Lower lobe of right lung (tissue), 2 donors: ENCODE measurements around the gene BCL2L2. TPM values are rescaled to one million over a fixed set of nuclear protein-coding genes. Genes with fewer than 3 reads are reported as not detected.

Experiments used
- ATAC-seq, 2 donors: fragments of 200-7000 bp; cut with Tn5 transposase; one replicate each; pipeline ENCODE4 v1.9.1; 2020 to 2022; ENCODE audit warnings: mild to moderate bottlenecking in 2 of 2, moderate library complexity in 2 of 2
- DNase-seq: peaks from one replicate; pipeline ENCODE4 v3.0.0-alpha.2; 2020
- H3K27ac ChIP-seq: fragments of 200-600 bp; one replicate; pipeline ENCODE4 v1.8.0; 2022
- H3K27me3 ChIP-seq: fragments of 200-600 bp; one replicate; pipeline ENCODE4 v1.8.0; 2022; ENCODE audit warnings: low read depth
- H3K36me3 ChIP-seq: fragments of 200-600 bp; one replicate; pipeline ENCODE4 v1.8.0; 2022; ENCODE audit warnings: mild to moderate bottlenecking
- H3K4me1 ChIP-seq: fragments of 200-600 bp; one replicate; pipeline ENCODE4 v1.8.0; 2022
- H3K4me3 ChIP-seq: fragments of 200-600 bp; one replicate; pipeline ENCODE4 v1.8.0; 2022; ENCODE audit warnings: mild to moderate bottlenecking
- H3K9me3 ChIP-seq: fragments of 200-600 bp; one replicate; pipeline ENCODE4 v1.8.0; 2022
- intact Hi-C: fragments of 100-400 bp; cut with DNase I; formaldehyde crosslinking; loops from one replicate; pipeline ENCODE4 v1.11.0; 2022
- total RNA-seq: library from RNA; stranded (reverse); fragmentation: NEBNext Ultra II Directional; extraction: Animal tissue kit (Norgen Biotek cat#: 25700); gene quantifications from one replicate; pipeline ENCODE4 v1.2.1, GENCODE V29; 2021
- TF ChIP-seq, protein P1 (sequence below): fragments of 200-600 bp; IDR thresholded peaks from one replicate; pipeline ENCODE4 v1.8.0; 2022; ENCODE audit warnings: antibody characterized with exemption, mild to moderate bottlenecking
- donor health status: DM: no; HTN: yes; CAD: no; lungs with severe emphysema.

BCL2L2 gene
- total RNA-seq, 1 donor from 2014 or later: 43.9 TPM

DNA sequence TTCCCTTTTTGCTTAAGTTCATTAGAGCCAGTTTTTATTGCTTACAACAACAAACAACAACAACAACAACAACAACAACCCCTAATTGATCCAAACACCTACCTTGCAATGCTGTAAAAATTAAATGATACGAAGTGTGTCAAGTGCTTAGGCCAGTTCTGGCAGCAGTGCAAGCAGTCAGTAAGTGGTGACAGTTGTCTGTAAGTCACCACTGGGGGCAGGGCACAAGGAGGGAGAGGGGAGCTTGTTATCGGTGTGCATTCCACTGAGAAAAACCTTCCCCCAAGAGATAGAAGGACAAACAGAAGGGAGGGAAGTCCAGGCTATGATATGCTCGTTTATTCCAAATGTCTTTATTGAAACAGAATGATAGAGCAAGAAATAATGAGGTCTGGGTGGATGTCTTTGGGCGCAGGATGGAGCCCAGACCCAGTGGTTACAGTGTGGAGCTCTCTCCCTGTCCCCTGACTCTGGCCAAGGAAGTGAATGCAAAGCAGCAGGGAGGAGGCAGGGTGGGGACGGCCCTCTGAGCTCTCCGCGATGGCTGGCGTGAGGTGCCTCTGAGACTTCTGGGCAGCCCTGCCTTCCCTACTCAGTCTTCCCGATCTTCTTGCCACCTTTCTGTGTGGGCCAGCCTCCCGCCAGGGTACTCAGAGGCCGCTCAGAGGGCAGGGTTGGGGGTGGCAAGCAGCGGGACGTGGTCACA is 39.5 kb downstream of the BCL2L2 start:
- intact Hi-C loops: no loop called here
- DNase-seq (no peak), ATAC-seq (no peak)
- Histone ChIP-seq H3K9me3 (no peaks in the 10 kb centered on the region), H3K4me3 (no peak overlapping the region), H3K27me3 (peaks cover 7% of the 10 kb centered on the region), H3K27ac (no peak overlapping the region), H3K36me3 (no peaks in the 10 kb centered on the region), H3K4me1 (no peaks in the 10 kb centered on the region)
- TF ChIP-seq, protein P1, sequence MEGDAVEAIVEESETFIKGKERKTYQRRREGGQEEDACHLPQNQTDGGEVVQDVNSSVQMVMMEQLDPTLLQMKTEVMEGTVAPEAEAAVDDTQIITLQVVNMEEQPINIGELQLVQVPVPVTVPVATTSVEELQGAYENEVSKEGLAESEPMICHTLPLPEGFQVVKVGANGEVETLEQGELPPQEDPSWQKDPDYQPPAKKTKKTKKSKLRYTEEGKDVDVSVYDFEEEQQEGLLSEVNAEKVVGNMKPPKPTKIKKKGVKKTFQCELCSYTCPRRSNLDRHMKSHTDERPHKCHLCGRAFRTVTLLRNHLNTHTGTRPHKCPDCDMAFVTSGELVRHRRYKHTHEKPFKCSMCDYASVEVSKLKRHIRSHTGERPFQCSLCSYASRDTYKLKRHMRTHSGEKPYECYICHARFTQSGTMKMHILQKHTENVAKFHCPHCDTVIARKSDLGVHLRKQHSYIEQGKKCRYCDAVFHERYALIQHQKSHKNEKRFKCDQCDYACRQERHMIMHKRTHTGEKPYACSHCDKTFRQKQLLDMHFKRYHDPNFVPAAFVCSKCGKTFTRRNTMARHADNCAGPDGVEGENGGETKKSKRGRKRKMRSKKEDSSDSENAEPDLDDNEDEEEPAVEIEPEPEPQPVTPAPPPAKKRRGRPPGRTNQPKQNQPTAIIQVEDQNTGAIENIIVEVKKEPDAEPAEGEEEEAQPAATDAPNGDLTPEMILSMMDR: no peak

DNA sequence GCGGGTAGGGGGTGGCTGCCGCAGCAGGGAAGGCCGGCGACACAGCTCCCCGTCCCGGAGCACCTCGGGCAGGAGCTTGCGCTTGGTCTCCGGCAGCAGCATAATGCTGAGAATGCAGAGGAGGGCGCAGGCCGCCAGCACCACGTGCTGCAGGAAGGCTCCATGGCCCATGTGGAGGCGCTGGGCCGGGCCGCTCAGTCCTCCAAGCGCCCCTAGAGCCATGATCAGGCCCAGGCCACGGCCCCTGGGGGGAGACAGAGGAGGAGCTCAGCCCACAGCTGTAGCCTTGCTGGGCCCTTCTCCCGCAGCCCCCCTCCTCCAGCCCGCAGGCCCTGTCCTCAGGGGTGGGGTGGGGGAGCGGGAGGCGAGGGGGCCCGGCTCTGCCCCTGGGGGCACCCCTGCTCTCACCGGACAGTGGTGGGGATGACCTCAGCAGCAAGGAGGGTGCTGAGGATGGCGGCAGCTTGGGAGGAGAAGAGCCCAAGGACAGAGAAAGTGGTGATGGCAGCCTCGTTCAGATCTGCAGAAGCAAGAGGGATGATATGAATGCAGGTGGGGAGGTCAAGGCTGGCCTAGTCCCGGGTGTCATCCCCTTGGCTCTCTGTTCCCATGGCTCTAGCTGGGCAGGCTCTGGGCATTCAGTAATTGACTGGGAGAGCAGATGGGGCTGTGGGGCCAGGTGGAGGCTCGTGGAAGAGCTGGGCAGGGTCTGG is 40.2 kb downstream of the BCL2L2 start:
- ATAC-seq (peak in 1 of 2 donors; percentile 31), DNase-seq (no peak)
- H3K4me3 ChIP-seq: no peak overlapping the region
- intact Hi-C loops: no loop called here
- peaks cover 3% of the 10 kb centered on the region for H3K4me1 ChIP-seq
- H3K9me3 ChIP-seq: no peaks in the 10 kb centered on the region
- no peak overlapping the region for H3K27ac ChIP-seq
- no peaks in the 10 kb centered on the region for H3K36me3 ChIP-seq
- H3K27me3 ChIP-seq: peaks cover 14% of the 10 kb centered on the region
- TF ChIP-seq, protein P1: no peak

DNA sequence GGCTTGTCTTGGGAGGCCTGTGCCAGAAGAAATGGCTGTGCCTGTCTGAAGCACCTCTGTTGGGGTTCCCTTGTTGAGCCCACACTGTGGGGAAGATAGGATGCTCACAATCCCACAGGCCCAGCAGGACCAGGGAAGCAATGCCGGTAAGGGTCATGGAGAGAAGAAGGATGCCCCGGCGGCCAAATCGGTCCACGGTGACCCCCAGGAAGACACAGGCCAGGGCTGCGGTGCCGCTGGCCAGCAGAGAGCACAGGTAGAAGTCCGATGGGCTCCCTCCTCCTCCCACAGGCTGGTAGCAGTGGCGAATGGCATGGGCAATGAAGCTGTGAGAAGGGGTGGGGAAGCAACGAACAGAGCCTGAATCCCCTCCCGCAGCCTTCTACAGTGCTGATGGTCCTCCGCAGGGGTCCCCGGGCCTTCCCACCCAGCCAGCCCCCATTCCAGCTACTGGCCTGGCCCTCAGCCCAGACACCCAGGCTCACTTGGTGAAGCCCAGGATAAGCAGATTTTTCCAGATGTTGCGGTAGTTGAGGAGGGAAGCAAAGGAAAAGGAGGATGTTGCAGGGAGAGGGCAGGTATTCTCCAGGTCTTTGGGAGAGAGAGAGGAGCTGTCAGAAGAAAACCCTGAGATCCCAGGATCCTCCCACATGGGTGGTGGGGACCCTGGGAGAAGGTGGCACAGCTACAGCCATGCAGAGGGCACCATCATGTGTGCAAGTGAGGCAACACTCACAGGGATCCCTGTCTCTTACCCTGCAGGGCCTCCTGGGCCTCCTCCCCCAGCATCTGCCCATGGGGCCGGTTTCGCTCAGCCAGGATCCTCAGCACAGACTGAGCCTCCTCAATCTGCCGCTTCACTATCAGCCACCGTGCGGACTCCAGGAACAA is 41.0 kb downstream of the BCL2L2 start:
- Histone ChIP-seq H3K36me3 (no peaks in the 10 kb centered on the region), H3K27me3 (peaks cover 22% of the 10 kb centered on the region), H3K9me3 (no peaks in the 10 kb centered on the region), H3K4me3 (no peak overlapping the region), H3K27ac (no peak overlapping the region), H3K4me1 (peaks cover 11% of the 10 kb centered on the region)
- intact Hi-C loops: no loop called here
- no peak for ATAC-seq
- no peak for DNase-seq
- TF ChIP-seq, protein P1: no peak

DNA sequence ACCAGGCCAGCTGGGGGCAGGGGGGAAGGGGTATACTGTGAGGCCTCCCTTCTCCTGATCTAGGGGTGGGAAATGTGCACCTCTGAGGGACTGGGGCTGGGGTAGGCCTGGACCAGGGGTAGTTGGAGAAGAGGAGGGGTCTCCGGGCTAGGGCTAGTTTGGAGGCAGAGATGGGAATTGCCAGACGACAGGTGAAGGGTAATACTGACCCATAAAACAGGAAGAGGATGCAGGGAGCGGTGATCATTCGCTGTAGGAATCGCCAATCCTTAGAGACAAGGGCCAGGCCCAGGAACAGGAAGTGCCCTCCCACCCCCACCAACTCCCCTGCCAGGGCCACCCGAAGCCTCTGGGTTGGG is 41.6 kb downstream of the BCL2L2 start:
- Histone ChIP-seq H3K27me3 (peaks cover 23% of the 10 kb centered on the region), H3K9me3 (no peaks in the 10 kb centered on the region), H3K4me3 (no peak overlapping the region), H3K4me1 (peaks cover 17% of the 10 kb centered on the region), H3K27ac (no peak overlapping the region), H3K36me3 (no peaks in the 10 kb centered on the region)
- TF ChIP-seq, protein P1: no peak
- intact Hi-C loops: no loop called here
- ATAC-seq (no peak), DNase-seq (no peak)

DNA sequence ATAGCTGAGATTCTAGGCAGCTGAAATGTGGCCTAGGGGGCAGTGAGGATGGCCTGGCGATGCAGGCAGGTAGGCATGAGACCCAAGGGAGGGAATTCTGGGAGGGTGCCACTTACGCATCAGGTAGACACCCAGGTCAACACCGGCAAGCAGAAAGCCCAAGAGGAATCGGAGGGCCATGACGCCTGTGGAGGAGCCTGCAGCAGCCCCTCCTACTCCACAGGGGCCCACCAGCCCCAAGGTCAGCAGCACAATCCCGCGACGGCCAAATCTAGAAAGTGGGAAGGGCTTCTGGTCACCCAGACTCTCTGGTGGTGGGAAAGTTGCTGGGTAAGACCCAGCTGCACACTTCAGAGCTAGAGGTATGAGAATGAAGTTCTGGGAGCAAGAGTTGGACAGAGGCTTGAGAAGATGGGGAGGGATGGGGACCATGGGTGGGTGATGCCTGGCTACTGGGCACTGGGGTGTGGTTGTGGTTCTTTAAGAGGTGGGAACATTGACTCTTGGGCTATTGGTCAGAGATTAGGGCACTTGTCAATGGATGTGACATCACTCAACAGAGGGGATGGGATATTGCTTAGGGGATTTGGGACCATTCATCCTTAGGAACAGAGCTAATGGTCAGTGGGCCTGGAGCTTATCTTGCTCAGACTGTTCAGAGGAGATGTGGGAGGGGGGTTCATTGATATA is 42.7 kb downstream of the BCL2L2 start:
- Histone ChIP-seq H3K27me3 (peaks cover 23% of the 10 kb centered on the region), H3K4me1 (peaks cover 18% of the 10 kb centered on the region), H3K36me3 (no peaks in the 10 kb centered on the region), H3K27ac (no peak overlapping the region), H3K4me3 (no peak overlapping the region), H3K9me3 (no peaks in the 10 kb centered on the region)
- intact Hi-C loops: no loop called here
- TF ChIP-seq, protein P1: no peak
- ATAC-seq: no peak
- DNase-seq: no peak
